Measurements from ENCODE around the gene UBE2L6.

UBE2L6 gene

GRCh38 chr11:57530215-57530595 is 37.3 kb downstream of the UBE2L6 start:
- DNase-seq (ENCODE audit: low read depth in 2 of 2): no peak

DNA sequence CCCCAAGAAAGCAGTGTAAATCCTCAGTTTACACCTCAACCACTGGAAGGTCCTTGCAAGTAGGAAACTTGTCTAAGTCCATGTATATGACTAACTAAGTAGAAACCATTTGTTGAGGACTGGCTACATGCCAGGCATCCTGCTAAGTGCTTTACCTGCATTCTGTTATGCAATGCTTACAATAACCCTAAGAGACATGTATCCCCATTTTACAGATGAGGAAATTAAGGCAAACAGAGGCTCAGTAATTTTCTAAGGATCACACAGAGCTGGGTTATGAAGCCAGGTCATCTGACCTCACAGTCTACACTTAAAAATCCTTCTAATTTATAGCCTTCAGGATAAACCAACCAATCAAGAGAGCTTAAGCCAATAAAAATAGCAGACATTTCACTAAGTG is 38.5 kb downstream of the UBE2L6 start:
- no peak for DNase-seq (ENCODE audit: low read depth in 2 of 2)

DNA sequence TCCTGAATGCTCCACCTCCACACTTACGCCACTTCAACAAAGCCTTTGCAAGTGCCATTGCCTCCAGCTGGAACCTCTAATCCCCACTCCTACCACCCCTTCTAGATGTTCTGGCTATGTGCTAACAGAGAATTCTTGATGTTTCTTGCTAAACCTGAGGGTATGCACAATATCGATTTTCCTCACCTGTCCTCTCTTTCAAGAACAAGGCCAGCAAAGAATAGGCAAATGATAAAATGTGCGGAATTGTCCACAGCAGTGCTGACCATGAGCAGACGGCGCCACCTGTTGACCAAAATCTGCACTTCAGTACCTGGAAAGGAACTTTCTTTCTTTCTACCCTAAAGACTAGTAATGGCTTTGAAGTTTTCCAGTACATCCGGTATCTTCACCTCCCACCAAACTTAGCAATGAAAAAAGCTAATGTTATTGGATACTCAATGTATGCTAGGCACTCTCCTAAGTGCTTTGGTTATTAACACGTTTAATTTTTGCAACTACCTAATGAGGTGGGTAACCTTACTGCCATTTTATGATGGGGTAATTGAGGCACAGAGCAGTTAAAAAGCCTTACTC is 40.3 kb downstream of the UBE2L6 start:
- DNase-seq (ENCODE audit: low read depth in 2 of 2): peak; percentile 51 to 56

GRCh38 chr11:57523419-57523818 is 44.1 kb downstream of the UBE2L6 start:
- DNase-seq (ENCODE audit: low read depth in 2 of 2): no peak

- no peak for DNase-seq (ENCODE audit: low read depth in 2 of 2)
These were observed 46.4 kb downstream of the UBE2L6 start for GRCh38 chr11:57521116-57521515.

DNA sequence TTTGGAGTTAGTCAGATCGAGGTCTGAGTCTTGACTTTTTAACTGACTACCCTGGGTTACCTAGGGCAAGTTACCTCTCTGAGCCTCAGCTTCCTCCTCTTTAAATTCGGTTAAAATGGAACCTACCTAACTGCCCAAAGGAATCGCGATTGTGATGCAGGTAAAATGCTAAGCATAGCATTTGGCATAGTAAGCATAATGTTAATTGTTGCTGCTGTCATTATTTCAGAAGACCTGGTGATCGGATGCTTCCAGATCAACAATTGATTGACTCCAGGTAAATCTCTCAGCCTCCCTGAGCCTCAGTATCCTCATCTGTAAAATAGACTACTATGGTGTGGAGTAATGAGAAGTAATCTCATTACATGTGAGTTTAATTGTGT is 51.4 kb downstream of the UBE2L6 start:
- DNase-seq (ENCODE audit: low read depth in 2 of 2): no peak

DNA sequence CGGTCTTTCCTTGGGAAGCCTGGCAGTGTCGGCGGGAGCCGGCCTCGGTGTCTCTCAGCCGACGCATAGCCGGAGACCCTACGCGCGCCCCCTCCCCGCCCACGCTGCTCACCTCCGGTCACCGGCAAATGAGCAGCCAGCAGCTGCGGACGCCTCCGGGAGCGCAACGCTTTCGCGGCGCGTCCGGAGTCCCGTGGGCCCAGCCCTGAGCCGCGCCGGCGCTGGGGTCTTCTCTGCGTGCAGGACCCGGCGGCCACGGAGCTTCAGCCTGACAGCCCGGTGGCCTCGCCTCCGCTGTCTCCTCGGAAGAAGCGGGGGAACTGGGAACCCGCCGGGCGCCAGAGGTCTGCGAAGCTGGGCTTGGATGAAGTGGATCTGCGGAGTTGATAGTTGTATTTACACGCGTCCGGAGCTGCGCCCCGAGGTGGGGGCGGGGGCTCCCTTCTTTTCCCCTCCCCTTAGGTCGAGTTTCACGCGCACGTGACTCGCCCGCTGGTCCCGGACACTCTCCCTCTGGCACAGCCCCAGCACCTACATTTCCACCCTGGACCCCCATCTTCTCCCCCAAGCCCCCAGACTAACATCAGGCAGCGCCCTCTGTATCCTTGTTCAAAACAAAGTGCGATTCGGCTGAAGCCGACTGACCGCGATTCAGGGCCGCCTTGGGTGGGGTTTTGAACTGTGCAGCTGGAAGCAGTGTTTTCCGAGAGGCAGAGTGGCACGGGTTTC is 52.0 kb downstream of the UBE2L6 start, which contains the start of gene SLC43A1:
TSS of gene SLC43A1 (minus strand) at position 371 of the 729 bp plus-strand sequence. CDS start 1,591 bp downstream, outside the sequence.
- peak in 1 of 2 donors; percentile 15 for DNase-seq (ENCODE audit: low read depth in 2 of 2)

DNA sequence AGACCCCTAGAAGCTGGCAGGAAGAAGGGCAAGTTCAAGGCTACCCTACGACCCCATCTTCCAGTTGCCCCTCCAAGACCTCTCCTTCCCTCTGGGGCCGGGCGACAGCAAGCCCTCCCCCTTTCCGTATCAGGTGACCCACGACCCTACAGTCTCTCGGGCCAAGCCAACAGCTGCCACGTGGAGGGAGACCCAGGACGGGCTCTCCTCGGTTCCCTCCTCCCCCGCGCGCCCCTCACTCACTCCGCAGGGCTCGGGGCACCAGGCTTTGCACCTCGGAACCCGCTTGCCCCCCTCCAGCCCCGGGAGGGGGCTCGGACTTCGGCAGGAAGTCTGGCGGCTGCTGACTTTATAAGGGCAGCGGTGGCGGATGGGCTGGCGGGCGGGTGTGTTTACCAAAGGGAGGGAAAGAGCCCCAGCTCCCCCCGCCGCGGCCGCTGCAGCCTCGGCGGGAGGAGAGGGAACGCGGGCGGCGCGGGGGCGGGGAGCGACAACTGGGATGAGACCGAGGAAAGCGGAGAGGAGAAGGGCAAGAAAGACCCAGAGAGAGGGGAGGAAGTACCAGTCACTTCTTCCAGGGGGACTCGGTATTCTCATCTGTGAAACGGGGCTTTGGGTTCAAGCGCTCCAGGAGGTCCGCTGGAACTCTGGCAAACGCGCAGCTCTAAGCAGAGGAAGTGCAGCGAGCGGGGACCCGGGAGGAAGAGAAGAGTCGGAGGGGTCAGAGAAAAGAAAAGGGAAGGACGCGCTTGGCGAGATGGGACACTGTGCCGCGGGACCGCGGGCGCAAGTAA is 52.7 kb downstream of the UBE2L6 start:
- DNase-seq (ENCODE audit: low read depth in 2 of 2): peak in 1 of 2 donors; percentile 46

DNA sequence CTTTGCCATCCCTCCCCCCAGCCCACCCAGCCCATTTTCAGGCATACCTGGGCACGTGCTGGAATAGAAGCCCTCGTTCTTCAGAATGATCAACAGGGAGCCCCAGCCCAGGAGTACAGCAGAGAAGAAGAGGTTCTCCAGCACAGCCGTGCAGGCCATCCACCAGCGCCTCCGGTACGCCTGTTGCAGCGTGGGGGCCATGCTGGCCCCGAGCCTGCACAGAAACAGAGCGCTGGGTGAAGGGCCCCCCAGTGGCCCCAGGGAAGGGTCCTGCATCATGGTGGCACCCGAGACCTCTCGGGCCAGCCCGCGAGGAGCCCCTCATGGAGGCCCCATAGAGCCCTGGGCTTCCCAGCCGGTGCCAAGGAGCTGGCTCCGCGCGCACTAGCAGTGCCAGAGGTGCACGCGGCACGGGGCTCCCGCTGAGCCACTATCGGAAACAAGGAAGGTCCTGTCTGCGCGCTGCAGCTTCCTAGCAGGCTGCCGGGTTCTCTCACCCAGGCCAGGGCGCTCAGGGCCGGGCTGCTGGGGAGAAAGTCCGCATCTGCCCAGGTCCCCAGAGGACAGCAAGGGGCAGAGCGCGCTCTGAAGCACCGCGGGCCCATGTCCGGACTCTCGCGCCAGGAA is 53.4 kb downstream of the UBE2L6 start:
- peak in 1 of 2 donors; percentile 14 for DNase-seq (ENCODE audit: low read depth in 2 of 2)

DNA sequence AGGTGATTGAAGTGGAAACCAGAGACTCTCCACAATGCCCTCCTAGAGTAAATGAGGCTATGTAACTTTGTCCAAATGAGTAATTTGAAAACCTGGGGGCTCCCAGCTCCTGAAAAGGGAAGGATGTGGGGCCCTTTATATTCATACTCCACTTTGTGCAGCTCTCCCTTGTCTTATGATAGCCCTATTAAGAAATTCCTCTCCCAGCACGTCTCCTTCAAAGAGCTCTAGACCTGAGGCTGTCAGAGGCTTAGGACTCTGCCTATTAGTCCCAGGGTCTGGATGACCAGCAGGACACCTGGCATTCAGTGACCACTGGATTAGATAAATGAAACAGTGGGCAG is 54.0 kb downstream of the UBE2L6 start:
- no peak for DNase-seq (ENCODE audit: low read depth in 2 of 2)

DNA sequence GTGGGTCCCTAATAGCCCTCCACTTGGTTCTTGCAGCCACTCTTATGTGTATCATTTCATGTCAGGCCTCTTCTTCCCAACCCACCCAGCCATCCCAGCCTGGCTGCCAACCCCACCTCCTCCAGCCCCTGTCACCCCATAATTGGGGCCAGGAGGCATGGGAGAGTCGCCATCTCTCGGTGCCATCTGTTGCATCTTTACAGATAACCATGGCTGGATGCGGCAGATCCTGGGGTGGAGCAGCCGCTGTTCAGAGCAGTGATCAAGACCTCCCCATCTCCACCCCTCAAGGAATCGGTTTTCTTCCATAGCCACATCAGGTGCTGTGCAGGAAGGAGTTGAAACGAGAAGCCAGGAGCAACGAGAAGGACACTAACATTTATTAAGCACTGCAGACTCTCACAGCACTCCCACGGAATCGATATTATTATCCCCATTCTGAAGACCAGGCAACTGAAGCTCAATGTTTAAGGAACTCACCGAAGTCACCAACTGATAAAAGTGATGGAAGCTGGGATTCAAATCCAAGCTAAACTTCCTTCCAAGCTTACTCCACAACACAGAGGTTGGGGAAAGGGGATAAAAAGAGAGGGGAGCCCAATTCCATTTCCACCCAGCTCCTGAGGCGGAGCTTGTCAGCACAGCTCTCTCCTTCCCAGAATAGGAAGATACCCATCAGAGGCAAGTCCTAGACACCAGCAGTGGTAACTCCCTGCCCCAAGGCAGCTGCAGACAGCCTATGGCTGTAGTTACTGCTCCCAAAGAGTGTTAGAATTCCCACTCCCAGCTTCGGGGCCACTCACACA is 54.6 kb downstream of the UBE2L6 start:
- DNase-seq (ENCODE audit: low read depth in 2 of 2): no peak

DNA sequence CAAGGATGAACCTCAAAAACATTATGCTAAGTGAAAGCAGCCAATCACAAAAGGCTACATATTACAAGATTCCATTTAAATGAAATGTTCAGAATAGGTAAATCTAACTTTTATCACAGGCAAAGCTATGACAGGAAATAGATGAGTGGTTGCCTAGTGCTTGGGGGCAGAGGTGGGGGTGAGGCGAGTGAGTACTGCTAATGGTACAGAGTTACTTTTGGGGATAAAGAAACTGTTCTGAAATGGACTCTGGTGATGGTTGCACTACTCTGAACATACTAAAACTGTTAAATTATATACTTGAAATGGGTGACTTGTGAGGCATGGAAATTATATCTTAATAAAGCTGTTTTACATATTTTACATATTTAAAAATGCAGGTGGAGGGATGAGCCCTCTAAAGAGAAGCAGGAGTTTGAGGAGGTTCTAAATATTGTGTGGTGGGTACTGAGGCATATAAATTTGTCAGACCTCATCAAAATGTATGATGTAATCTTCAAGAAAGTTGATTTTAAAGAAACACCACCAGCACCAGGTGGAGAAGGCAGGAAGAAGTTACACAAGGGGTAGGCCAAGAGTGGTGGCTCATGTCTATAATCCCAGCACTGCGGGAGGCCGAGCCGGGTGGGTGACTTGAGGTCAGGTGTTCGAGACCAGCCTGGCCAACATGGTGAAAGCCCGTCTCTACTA is 55.6 kb downstream of the UBE2L6 start:
- DNase-seq (ENCODE audit: low read depth in 2 of 2): no peak

DNA sequence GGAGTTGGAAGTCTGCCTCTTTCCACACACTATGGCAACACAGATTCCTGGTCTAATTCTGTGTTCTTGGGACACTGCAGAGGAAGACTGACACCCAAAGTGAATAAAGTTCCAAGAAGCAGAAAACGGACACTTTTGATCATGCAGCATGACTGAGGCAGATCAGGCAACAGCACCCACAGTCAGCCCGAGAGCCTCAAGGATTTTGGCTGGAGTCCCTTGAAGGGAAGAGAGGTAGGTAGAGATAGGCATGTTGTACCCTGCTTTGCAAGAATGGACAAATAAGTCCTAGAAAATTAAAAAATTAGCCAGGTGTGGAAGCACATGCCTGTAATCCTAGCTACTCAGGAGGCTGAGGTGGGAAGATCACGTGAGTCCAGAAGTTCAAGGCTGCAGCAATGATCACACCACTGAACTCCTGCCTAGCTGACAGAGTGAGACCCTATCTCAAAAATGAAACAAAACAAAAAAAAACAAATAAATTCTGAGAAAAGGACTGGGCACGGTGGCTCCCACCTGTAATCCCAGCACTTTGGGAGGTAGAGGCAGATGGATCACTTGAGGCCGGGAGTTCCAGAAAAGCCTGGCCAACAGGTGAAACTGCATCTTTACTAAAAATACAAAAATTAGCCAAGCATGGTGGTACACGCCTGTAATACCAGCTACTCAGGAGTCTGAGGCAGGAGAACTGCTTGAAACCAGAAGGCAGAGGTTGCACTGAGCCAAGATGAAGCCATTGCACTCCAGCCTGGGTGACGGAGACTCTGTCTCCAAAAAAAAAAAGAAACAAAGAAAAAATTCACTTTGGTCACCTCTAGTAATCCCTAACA is 58.9 kb downstream of the UBE2L6 start:
- no peak for DNase-seq (ENCODE audit: low read depth in 2 of 2)

DNA sequence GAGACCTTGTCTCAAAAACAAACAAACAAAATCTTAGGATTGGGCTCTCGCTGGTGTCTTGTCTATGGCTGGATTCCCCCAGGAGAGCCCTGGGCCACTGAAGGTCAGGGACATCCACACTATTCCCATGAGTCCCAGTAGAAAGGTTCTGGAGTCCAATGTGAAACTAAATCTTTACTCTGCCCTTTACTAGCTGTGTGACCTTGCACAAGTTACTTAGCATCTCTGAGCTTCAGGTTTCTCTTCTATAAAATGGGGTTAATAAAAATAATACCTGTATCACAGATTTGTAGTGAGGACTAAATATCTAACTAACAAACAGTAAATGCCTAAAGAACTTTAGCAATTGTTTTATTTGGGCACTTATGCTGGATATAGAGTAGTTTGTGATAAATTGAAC is 61.0 kb downstream of the UBE2L6 start:
- no peak for DNase-seq (ENCODE audit: low read depth in 2 of 2)

DNA sequence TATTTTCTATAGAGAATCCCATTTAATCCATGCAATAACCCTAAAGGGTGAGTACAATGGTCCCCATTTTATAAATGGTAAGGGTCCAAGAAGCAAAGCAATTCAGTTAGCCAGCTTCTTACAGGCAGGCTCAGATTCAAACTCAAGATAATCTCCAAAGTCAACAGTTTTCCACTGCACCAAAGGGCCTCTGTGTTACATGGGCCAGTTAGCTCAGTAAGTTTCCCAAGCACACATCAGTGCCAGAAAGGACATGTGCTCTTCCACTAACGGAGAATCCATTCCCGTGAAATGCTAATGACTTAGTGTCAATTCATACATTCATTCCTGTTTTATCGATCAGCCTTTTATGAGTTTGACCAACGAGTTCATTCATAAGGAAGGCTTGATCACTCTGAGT is 63.0 kb downstream of the UBE2L6 start:
- no peak for DNase-seq (ENCODE audit: low read depth in 2 of 2)

GRCh38 chr11:57502870-57503269 is 64.6 kb downstream of the UBE2L6 start:
- no peak for DNase-seq (ENCODE audit: low read depth in 2 of 2)

- no peak for DNase-seq (ENCODE audit: low read depth in 2 of 2)
These were observed 65.1 kb downstream of the UBE2L6 start for GRCh38 chr11:57502376-57502775.

GRCh38 chr11:57501953-57502352 is 65.5 kb downstream of the UBE2L6 start:
- DNase-seq (ENCODE audit: low read depth in 2 of 2): no peak

Measured in stimulated activated CD8-positive, alpha-beta memory T cell treated with anti-CD3 and anti-CD28 coated beads, Interleukin-7, amount 100 ng/mL, for 4 hours (primary cell).